ENCODE data around the gene PWWP2B. TPM values are rescaled to one million over a fixed set of nuclear protein-coding genes. Genes with fewer than 3 reads are reported as not detected.

Gene PWWP2B
- total RNA-seq, 2 experiments from 2014 or later: 3.5 to 3.8 TPM

- POLR2A ChIA-PET: no interaction called here
- CTCF ChIA-PET: no interaction called here
Measured at GRCh38 chr10:132438091-132439024, 41.4 kb downstream of the PWWP2B start.

DNA sequence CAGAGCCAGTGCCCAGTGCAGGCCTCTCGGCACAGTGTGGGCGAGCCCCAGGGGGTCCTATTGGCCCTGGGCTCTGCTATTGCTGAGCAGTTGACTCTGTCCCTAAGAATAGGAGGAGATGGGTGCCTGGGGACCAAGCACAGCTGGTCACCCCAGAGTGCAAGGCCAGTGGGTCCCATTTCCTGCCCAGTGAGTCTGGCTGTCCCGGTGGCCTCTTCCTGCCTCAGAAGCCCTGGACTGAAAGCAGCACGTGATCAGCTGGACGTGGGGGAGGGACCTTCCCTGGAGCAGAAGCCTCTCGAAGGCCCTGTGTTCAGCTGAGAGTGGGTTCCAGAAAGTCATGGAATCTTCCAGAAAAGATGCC lies 42.0 kb downstream of the PWWP2B start:
- ChIA-PET CTCF (no interaction called here), POLR2A (no interaction called here)

GRCh38 chr10:132439424-132440163 lies 42.6 kb downstream of the PWWP2B start:
- POLR2A ChIA-PET: no interaction called here
- CTCF ChIA-PET: no interaction called here

- CTCF ChIA-PET: no interaction called here
- POLR2A ChIA-PET: no interaction called here
Measured at GRCh38 chr10:132440791-132441565, 44.0 kb downstream of the PWWP2B start.

DNA sequence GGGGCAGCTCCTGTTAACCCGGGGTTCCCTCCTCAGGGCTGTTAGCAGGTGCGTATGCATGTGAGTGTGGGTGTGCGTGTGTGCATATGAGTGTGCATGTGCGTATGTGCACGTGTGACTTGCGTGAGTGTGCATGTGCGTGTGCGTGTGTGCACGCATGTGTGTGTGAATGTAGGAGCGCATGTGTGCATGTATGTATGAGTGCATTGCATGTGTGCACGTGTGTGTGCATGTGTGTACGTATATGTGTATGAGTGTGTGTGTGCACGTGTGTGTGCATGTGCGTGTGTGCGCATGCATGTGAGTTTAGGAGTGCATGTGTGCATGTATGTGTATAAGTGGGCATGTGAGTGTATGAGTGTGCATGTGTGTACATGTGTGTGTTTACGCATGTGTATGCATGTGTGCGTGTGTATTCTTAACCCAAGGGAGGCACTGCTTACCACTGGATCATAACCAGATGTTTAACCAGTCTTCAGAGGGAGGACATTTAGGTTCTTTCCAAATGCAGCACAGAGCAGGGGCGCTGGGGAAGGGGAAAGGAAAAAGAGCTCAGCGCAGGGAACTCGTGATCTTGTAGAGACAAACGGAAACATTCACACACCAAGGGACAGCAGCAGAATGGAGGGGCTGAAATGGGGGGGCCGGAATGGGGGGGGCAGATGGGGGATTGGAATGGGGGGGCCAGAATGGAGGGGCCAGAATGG lies 45.0 kb downstream of the PWWP2B start:
- ChIA-PET CTCF (no interaction called here), POLR2A (no interaction called here)

DNA sequence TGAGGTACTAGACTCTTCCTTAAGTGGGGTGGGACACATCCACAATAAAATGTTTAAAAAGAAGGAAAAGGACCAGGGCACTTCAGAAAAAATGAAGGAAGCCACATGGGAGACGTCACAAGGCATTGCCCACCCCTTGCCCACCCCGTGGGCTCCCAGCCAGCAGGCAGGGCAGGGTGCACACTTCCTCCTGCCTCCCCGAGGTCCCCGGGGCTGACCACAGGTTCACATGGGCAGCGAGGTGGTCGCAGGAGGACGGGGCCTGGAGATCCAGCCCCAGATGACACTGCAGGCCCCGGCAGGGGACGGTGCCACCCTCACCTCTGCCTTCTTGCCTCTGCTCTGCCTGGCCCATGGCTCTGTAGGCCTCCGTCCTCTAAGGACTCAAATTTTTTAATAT lies 45.6 kb downstream of the PWWP2B start:
- CTCF ChIA-PET: no interaction called here
- POLR2A ChIA-PET: no interaction called here

GRCh38 chr10:132443605-132443982 lies 46.6 kb downstream of the PWWP2B start:
- ChIA-PET POLR2A (no interaction called here), CTCF (interaction anchor here (1.1 kb wide), 3 partner anchors 10 to 52 kb away, joined by 4 to 6 read pairs (median 5); no protein-coding TSS in a partner anchor)

DNA sequence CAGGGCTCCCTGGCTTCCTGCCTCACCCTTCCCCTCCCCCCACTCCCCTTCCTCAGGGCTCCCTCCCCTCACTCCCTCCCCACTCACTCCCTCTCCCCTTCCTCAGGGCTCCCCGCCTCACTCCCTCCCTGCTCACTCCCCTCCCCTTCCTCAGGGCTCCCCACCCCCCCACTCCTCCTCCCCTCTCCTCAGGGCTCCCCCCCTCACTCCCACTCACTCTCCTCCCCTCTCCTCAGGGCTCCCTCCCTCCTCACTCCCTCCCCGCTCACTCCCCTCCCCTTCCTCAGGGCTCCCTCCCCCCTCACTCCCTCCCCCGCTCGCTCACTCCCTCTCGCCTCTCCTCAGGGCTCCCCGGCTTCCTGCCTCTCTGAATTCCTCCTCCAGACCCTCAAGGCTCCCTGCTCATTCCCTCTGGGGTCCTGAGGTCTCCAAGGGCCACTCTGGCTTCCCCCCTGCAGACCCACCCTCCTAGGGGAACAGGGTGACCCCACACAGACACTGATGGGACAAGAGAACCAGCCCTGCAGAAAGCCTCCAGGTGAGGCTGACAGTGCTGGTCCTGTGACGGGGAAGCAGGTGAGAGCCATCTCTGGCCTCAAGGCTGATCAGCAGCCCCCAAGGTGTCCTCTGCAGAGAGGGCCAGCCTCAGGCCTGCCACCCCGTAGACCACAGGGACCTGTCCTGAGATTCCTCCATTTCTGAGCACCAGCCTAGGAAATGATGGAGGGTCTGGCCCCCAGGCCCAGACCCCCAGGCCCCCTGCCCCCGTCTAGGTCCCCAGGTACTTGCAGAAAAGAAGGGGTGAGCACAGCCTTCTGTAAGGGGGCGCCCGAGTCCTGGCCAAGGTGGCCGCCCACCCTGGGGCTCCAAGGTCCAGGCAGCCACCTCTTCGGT lies 47.2 kb downstream of the PWWP2B start:
- ChIA-PET POLR2A (no interaction called here), CTCF (interaction anchor here (1.1 to 1.2 kb wide), 6 partner anchors 10 to 57 kb away, joined by 3 to 6 read pairs (median 4); no protein-coding TSS in a partner anchor)

- CTCF ChIA-PET: interaction anchor here (1.1 to 1.2 kb wide), 3 partner anchors 11 to 57 kb away, joined by 3 read pairs; no protein-coding TSS in a partner anchor
Measured at GRCh38 chr10:132444877-132445351, 47.9 kb downstream of the PWWP2B start.

GRCh38 chr10:132445516-132446194 lies 48.7 kb downstream of the PWWP2B start:
- CTCF ChIA-PET: interaction anchor here (0.9 to 1.4 kb wide), 5 partner anchors 12 to 221 kb away, joined by 3 to 4 read pairs (median 3); no protein-coding TSS in a partner anchor

More at GRCh38 chr10:132444877-132445351, 47.9 kb downstream of the PWWP2B start:
- POLR2A ChIA-PET: no interaction called here

DNA sequence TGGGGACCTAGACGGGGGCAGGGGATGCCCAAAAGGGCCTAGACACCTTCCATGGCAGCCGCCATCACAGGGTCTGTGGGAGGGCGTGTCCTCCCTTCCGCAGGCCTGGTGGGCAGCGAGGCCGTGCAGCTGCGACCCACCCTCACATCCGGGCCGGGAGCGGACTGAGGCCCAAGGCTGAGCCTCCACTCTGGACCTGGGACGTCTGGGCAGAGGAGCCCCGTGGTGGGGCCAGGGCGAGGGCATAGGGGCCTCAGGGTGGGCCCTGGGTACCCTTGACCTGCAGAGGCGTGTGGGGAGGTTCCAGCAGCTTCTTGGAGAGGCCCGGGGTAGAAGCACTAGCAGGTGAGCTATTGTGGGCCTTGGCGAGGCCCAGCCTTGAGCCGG lies 49.2 kb downstream of the PWWP2B start:
- ChIA-PET POLR2A (interaction anchor here (0.7 to 2.2 kb wide), 3 partner anchors 23 to 58 kb away, joined by 4 to 12 read pairs (median 9); partner anchors contain the start of gene PWWP2B), CTCF (interaction anchor here (0.9 to 1.4 kb wide), 5 partner anchors 24 to 221 kb away, joined by 3 to 5 read pairs (median 3); no protein-coding TSS in a partner anchor)

More at GRCh38 chr10:132445516-132446194, 48.7 kb downstream of the PWWP2B start:
- POLR2A ChIA-PET: interaction anchor here (1.1 to 2.2 kb wide), 2 partner anchors 23 to 48 kb away, joined by 4 to 12 read pairs; partner anchors contain the start of gene PWWP2B

DNA sequence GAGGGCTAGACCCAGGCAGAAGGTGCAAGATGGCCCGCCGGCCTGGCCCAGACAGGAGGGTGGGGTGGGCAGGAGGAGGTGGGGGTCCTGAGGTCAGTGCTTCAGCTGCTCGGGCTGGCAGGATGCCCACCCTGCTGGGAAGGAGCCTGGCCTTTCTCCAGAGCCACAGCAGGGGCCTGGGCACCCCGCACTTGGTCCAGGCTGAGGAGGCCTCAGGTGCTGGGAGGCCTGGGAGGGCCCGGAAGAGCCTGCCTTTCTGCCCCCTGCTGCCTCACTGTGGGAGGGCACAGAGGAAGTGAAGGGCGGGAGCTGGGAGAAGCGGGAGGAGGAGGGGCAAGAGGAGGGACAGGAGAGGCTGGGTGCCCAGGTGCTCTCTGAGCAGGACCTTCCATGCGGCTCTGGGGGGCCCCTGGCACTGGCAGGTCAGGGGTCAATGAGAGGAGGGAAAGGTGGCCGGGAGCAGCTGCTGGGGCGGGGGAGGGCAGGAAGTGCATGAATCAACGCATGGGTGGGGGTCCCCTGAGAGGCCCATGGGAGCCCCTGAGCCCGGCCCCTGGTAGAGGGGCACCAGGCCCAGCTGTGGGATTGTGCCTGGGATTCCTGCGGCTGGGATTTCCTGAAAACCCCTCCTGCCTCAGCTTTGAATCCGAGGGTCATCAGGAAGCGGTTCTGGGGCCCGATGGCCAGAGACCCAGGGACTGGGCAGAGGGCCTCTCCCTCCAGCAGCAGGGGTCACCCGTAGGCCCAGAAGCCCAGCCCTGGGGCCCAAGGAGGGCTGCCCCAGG lies 49.9 kb downstream of the PWWP2B start:
- POLR2A ChIA-PET: interaction anchor here (0.7 to 2.2 kb wide), 4 partner anchors 24 to 117 kb away, joined by 4 to 12 read pairs (median 6); partner anchors contain the start of gene PWWP2B
- CTCF ChIA-PET: interaction anchor here (0.9 to 1.4 kb wide), 5 partner anchors 25 to 222 kb away, joined by 3 to 5 read pairs (median 3); no protein-coding TSS in a partner anchor

DNA sequence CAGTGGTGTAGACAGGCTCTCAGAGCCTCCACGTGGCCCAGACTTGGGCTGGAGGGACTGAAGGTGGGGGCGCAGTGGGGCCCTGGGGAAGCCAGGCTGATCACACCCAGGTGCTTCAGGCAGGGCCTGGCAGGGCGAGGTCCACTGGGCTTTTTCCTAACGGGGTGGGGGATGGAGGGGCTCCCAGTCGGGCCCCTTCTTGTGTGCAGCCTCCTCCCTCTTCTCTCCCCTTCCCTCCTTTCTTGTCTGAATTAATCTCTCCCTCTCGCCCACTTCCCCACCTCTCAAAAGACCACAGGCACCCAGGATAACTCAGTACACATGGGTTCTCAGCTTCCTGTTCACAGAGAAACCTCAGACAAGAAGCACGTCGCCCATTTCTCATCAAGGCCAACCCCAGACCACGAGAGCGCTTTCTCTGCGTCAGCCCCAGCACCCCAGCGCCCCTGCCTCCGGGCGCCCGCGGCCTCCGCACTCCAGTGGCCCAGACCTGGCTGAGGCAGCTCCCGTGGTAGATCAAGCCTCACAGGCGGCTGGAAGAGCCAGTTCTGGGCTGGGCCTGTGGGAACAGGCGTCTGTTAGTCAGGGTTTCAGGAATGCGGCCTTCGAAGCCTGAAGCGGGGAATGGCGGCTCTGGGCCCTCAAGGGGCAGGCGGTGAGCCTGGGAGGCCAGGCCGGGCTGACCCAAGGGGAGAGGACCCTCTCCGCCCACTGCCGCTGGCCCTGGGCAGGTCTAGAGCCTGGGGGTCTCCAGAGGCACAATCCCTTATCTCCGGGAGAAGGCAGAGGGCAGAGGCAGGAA lies 50.6 kb downstream of the PWWP2B start:
- ChIA-PET POLR2A (interaction anchor here (0.7 to 2.2 kb wide), 3 partner anchors 50 to 118 kb away, joined by 3 to 12 read pairs (median 4); partner anchors contain the start of gene PWWP2B), CTCF (interaction anchor here (0.9 to 1.4 kb wide), 5 partner anchors 25 to 94 kb away, joined by 3 to 5 read pairs (median 3); no protein-coding TSS in a partner anchor)

- ChIA-PET POLR2A (interaction anchor here (0.6 to 2.2 kb wide), 4 partner anchors 14 to 118 kb away, joined by 3 to 12 read pairs (median 4); partner anchors contain the start of gene PWWP2B), CTCF (interaction anchor here (0.9 kb wide), 1 partner anchor 61 kb away, joined by 3 read pairs; no protein-coding TSS in a partner anchor)
Measured at GRCh38 chr10:132448248-132448731, 51.3 kb downstream of the PWWP2B start.
